A549 (cell line): ENCODE measurements around the gene MDH2.

Experiments used
- CHD2 ChIP-seq: fragments of 150-350 bp; IDR thresholded peaks from 2 replicates; pipeline ENCODE4 v1.6.1; 2014; ENCODE audit warnings: low read length; ENCODE audit not compliant: partially characterized antibody
- CTCF ChIP-seq: fragments of >200 bp; sonication (Bioruptor Twin); formaldehyde crosslinking; IDR thresholded peaks from 3 replicates; pipeline ENCODE4 v1.5.1; 2016
- EHF ChIP-seq: fragments of 250-450 bp; sonication (Bioruptor Pico); IDR thresholded peaks from 2 replicates; pipeline ENCODE4 v1.5.0; 2020; ENCODE audit warnings: mild to moderate bottlenecking
- JUN ChIP-seq, 2 experiments: fragments of >200 bp; sonication (Bioruptor Twin); formaldehyde crosslinking; IDR thresholded peaks; 2 replicates in 1 of 2; 3 replicates in 1 of 2; pipeline ENCODE4 v1.6.1; 2016 to 2017
- POLR2A ChIP-seq: IDR thresholded peaks from 2 replicates; pipeline ENCODE4 v1.6.1; 2012; ENCODE audit warnings: mild to moderate bottlenecking, low read length
- TP53 ChIP-seq: fragments of 250-450 bp; sonication (Bioruptor Pico); IDR thresholded peaks from 2 replicates; pipeline ENCODE4 v1.5.0; 2021; ENCODE audit warnings: mild to moderate bottlenecking, moderate library complexity

- TF ChIP-seq EHF (CRISPR knock-in tag) (no peak), CTCF (no peak), JUN (IDR thresholded peaks at IDR 0.05) (no peak), POLR2A (no peak), TP53 (CRISPR knock-in tag) (no peak), CHD2 (no peak)
These were observed 29.5 kb downstream of the MDH2 start for GRCh38 chr7:76077435-76077834.
